Neural progenitor cell (in vitro differentiated cells): Measurements from ENCODE around the gene DNAH9. TPM values are rescaled to one million over a fixed set of nuclear protein-coding genes. Genes with fewer than 3 reads are reported as not detected.

Experiments used
- DNase-seq: peaks from one replicate; pipeline ENCODE4 v3.0.0-alpha.2; 2016; ENCODE audit warnings: low spot score
- H2AFZ ChIP-seq: fragments of 200-600 bp; sonication (generic); replicated peaks from 2 replicates; pipeline ENCODE4 v1.6.1; 2016; ENCODE audit warnings: antibody characterized with exemption
- H3F3A ChIP-seq: fragments of 200-600 bp; sonication (generic); 2 replicates; pipeline ENCODE4 v1.6.1; 2016; ENCODE audit warnings: antibody characterized with exemption, low read depth
- H3K27ac ChIP-seq: fragments of 200-600 bp; sonication (generic); 2 replicates; pipeline ENCODE4 v1.5.1; 2016; ENCODE audit warnings: mild to moderate bottlenecking
- H3K27me3 ChIP-seq: fragments of 200-600 bp; sonication (generic); 2 replicates; pipeline ENCODE4 v1.6.1; 2016; ENCODE audit warnings: mild to moderate bottlenecking, moderate library complexity
- H3K36me3 ChIP-seq: fragments of 200-600 bp; sonication (generic); 2 replicates; pipeline ENCODE4 v1.5.1; 2016
- H3K4me1 ChIP-seq: fragments of 200-600 bp; sonication (generic); 2 replicates; pipeline ENCODE4 v1.6.1; 2016; ENCODE audit warnings: mixed run types
- H3K4me2 ChIP-seq: fragments of 200-600 bp; sonication (generic); 2 replicates; pipeline ENCODE4 v1.6.1; 2016
- H3K4me3 ChIP-seq: fragments of 200-600 bp; sonication (generic); 2 replicates; pipeline ENCODE4 v1.5.1; 2016
- H3K79me2 ChIP-seq: fragments of 200-600 bp; sonication (generic); 2 replicates; pipeline ENCODE4 v1.6.1; 2016; ENCODE audit warnings: low read depth
- H3K9ac ChIP-seq: fragments of 200-600 bp; sonication (generic); 2 replicates; pipeline ENCODE4 v1.6.1; 2016
- H3K9me3 ChIP-seq: fragments of 200-600 bp; sonication (generic); 2 replicates; pipeline ENCODE4 v1.5.1; 2016; ENCODE audit warnings: low read depth
- H4K20me1 ChIP-seq: fragments of 200-600 bp; sonication (generic); 2 replicates; pipeline ENCODE4 v1.6.1; 2016; ENCODE audit warnings: low read depth
- H3K27ac Mint-ChIP-seq: 3 replicates; pipeline ENCODE4 v1.8.0; 2021; ENCODE audit warnings: mixed read lengths
- H3K27me3 Mint-ChIP-seq: 2 replicates; pipeline ENCODE4 v1.8.0; 2022; ENCODE audit warnings: low read depth, mild to moderate bottlenecking, inconsistent platforms, moderate library complexity, mixed read lengths; ENCODE audit not compliant: insufficient read depth
- H3K36me3 Mint-ChIP-seq: 3 replicates; pipeline ENCODE4 v1.8.0; 2021; ENCODE audit warnings: mixed read lengths
- H3K4me1 Mint-ChIP-seq: 3 replicates; pipeline ENCODE4 v1.8.0; 2021; ENCODE audit warnings: mixed read lengths
- H3K4me3 Mint-ChIP-seq: 3 replicates; pipeline ENCODE4 v1.8.0; 2021; ENCODE audit warnings: mild to moderate bottlenecking, moderate library complexity, mixed read lengths
- H3K9me3 Mint-ChIP-seq: 3 replicates; pipeline ENCODE4 v1.8.0; 2020; ENCODE audit warnings: mixed read lengths
- CTCF ChIP-seq: fragments of 200-600 bp; sonication (generic); IDR thresholded peaks from 2 replicates; pipeline ENCODE4 v1.5.1; 2017; ENCODE audit warnings: antibody characterized with exemption, mild to moderate bottlenecking
- EZH2 ChIP-seq: fragments of 200-600 bp; sonication (generic); IDR thresholded peaks from 2 replicates; pipeline ENCODE4 v1.6.1; 2017; ENCODE audit warnings: antibody characterized with exemption, mild to moderate bottlenecking, moderate library complexity
- EZH2phosphoT487 ChIP-seq: fragments of 200-600 bp; sonication (generic); IDR thresholded peaks from 2 replicates; pipeline ENCODE4 v1.6.1; 2017; ENCODE audit warnings: antibody characterized with exemption
- total RNA-seq: library from RNA; depleted of rRNA; stranded (reverse); fragments of >200 nt; gene quantifications from 2 replicates; pipeline ENCODE4 v1.2.3, GENCODE V29; 2015; ENCODE audit warnings: low replicate concordance

DNAH9 gene
- total RNA-seq, 1 donor from 2014 or later, result 1.3 TPM

GRCh38 chr17:11639736-11640462 is 41.6 kb downstream of the DNAH9 start:
- DNase-seq, result no peak
- no peak overlapping the region for H3K4me3 ChIP-seq
- TF ChIP-seq CTCF (no peak), EZH2phosphoT487 (no peak), EZH2 (no peak)
- no peak overlapping the region for H3K9ac ChIP-seq
- H3K27ac Mint-ChIP-seq, result no peak overlapping the region
- no peak overlapping the region for H3K4me2 ChIP-seq
- no peaks in the 10 kb centered on the region for H3K9me3 ChIP-seq
- no peak overlapping the region for H3K4me3 Mint-ChIP-seq
- H3K27me3 ChIP-seq, result no peaks in the 10 kb centered on the region
- peaks cover 6% of the 10 kb centered on the region for H3K4me1 Mint-ChIP-seq
- H3F3A ChIP-seq, result no peaks in the 10 kb centered on the region
- peaks cover 15% of the 10 kb centered on the region for H3K27me3 Mint-ChIP-seq
- H3K4me1 ChIP-seq, result no peaks in the 10 kb centered on the region
- no peaks in the 10 kb centered on the region for H3K36me3 Mint-ChIP-seq
- no peaks in the 10 kb centered on the region for H3K79me2 ChIP-seq
- H2AFZ ChIP-seq, result no peak overlapping the region
- H3K9me3 Mint-ChIP-seq, result no peaks in the 10 kb centered on the region
- H3K27ac ChIP-seq, result no peak overlapping the region
- H4K20me1 ChIP-seq, result no peaks in the 10 kb centered on the region
- no peaks in the 10 kb centered on the region for H3K36me3 ChIP-seq

GRCh38 chr17:11640463-11640814 is 42.2 kb downstream of the DNAH9 start:
- no peak for TF ChIP-seq CTCF
- no peak for TF ChIP-seq EZH2
- TF ChIP-seq EZH2phosphoT487, result no peak
- no peak for DNase-seq
- H3K9me3 ChIP-seq, result no peaks in the 10 kb centered on the region
- Mint-ChIP-seq H3K27ac (no peak overlapping the region), H3K4me1 (peaks cover 6% of the 10 kb centered on the region), H3K4me3 (no peak overlapping the region), H3K9me3 (no peaks in the 10 kb centered on the region), H3K36me3 (no peaks in the 10 kb centered on the region), H3K27me3 (peaks cover 13% of the 10 kb centered on the region)
- no peak overlapping the region for H3K9ac ChIP-seq
- no peaks in the 10 kb centered on the region for H3K79me2 ChIP-seq
- no peaks in the 10 kb centered on the region for H3K4me1 ChIP-seq
- H2AFZ ChIP-seq, result no peak overlapping the region
- H3K27ac ChIP-seq, result no peak overlapping the region
- no peaks in the 10 kb centered on the region for H4K20me1 ChIP-seq
- H3F3A ChIP-seq, result no peaks in the 10 kb centered on the region
- no peak overlapping the region for H3K4me2 ChIP-seq
- no peaks in the 10 kb centered on the region for H3K27me3 ChIP-seq
- H3K36me3 ChIP-seq, result no peaks in the 10 kb centered on the region
- no peak overlapping the region for H3K4me3 ChIP-seq

GRCh38 chr17:11641521-11642275 is 43.4 kb downstream of the DNAH9 start:
- Mint-ChIP-seq H3K27me3 (peaks cover 10% of the 10 kb centered on the region), H3K9me3 (no peaks in the 10 kb centered on the region), H3K4me1 (peaks cover 6% of the 10 kb centered on the region), H3K36me3 (no peaks in the 10 kb centered on the region), H3K4me3 (no peak overlapping the region), H3K27ac (no peak overlapping the region)
- TF ChIP-seq EZH2phosphoT487 (no peak), CTCF (no peak), EZH2 (no peak)
- Histone ChIP-seq H3K27ac (no peak overlapping the region), H3K79me2 (no peaks in the 10 kb centered on the region), H2AFZ (no peak overlapping the region), H3K9me3 (no peaks in the 10 kb centered on the region), H3K36me3 (no peaks in the 10 kb centered on the region), H3K9ac (no peak overlapping the region), H3K4me2 (no peak overlapping the region), H4K20me1 (no peaks in the 10 kb centered on the region), H3F3A (no peaks in the 10 kb centered on the region), H3K4me1 (no peaks in the 10 kb centered on the region), H3K27me3 (no peaks in the 10 kb centered on the region), H3K4me3 (no peak overlapping the region)
- no peak for DNase-seq
